Measurements from ENCODE around the gene DPM2.

The DPM2 gene, protein sequence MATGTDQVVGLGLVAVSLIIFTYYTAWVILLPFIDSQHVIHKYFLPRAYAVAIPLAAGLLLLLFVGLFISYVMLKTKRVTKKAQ

DNA sequence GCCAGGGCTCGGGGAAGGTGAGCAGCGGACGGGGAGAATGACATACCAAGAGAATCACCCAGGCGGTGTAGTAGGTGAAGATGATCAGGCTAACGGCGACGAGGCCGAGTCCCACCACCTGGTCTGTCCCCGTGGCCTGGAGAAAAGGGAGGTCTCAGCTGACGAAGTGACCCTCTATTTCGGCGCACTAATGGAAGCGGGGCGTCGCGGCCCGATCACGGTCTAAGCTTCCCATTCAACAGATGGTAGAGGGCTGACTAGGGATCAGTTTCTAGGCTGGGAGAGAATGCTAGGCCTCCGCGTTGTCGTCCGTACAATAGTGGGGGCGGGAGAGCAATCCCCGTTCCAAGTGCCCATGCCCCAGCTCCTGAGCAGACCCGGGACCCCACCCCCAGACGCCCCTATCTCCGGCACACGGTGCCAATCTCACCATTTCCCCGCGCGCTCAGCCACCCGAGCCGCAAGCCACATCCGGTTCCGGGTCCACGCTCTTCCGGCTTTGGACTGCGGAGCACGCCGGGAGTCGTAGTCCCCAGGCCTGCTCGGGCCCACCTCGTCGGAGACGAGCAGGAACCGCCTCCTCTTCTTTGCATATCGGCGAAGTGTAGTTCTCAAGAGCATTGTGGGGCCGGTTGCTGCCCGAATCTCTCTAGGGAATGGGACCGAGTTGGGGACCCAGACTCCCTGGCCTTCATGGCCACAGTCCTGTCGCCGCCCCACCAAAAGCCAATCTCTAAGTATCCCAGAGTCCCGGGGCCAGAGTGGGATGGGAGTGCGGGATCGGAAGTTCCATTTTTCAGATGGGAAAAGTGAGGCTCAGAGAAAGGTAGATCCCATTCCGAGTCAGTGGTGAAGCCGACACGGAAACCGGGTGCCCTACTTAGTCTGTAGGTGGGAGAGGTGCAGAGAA, at the start of gene DPM2:
Gene DPM2, minus strand, starts transcription at position 467 of the 910 bp plus-strand sequence. Its CDS starts 34 bp downstream, at position 433.
- H3K4me1 Mint-ChIP-seq (ENCODE audit: low read depth), result peaks cover 44% of the 10 kb centered on the region
- no peaks in the 10 kb centered on the region for H3K9me3 Mint-ChIP-seq
- peak within 1 kb of the TSS; percentile 92 for H3K4me3 Mint-ChIP-seq
- peak within 1 kb of the TSS; percentile 87 for H3K27ac Mint-ChIP-seq
- no peaks in the 10 kb centered on the region for H3K27me3 Mint-ChIP-seq
- peaks cover 16% of the 10 kb centered on the region for H3K36me3 Mint-ChIP-seq (ENCODE audit: low read depth)

DNA sequence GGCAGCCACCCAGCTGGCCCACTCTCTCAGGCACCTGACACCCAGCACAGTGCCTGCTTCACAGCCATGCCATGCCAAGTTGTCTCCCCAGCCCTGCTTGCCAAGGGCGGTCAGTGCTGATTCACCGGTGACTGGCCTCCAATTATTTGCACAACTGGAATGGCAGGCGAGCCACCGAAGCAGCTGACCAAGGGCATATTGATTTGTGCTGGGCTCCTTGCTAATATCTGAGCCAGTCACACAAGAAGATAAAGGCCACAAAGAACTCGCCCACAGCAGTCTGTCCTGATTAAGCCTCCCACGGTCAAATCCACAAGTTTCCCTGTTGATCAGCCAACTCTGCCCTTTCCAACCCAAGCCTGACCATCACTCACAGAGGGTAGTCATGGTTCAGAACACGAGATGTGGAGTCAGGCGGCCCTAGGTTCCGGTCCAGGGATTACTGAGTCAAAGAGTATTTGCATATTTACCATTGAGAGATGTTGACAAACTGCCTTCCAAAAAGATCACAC, 49.5 kb upstream of the DPM2 start:
- peak overlapping the region; percentile 1 for H3K27ac Mint-ChIP-seq
- no peaks in the 10 kb centered on the region for H3K36me3 Mint-ChIP-seq (ENCODE audit: low read depth)
- H3K27me3 Mint-ChIP-seq, result no peaks in the 10 kb centered on the region
- H3K4me3 Mint-ChIP-seq, result no peak overlapping the region
- no peaks in the 10 kb centered on the region for H3K9me3 Mint-ChIP-seq
- peaks cover 46% of the 10 kb centered on the region for H3K4me1 Mint-ChIP-seq (ENCODE audit: low read depth)

DNA sequence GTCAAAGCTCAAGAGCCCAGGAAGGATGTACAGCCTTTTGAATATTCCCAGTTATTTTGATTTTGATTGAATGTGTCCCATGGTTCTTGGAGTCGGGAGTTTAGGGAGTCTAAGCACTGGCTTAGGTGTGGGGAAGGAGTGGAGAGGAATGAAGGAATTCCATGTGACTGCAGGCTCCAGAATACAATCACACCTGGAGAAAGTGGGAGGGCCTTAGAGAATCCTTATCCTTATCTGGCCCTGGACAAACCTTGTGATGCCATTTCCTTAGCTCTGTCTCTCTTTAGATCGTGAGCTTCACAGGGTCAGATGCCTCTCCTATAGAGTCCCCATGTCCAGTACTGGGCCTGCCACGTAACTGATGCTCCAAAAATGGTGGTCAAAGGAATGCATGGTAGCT, 47.4 kb upstream of the DPM2 start:
- Mint-ChIP-seq H3K27me3 (no peaks in the 10 kb centered on the region), H3K4me3 (no peak overlapping the region), H3K4me1 (ENCODE audit: low read depth) (peaks cover 40% of the 10 kb centered on the region), H3K27ac (no peak overlapping the region), H3K36me3 (ENCODE audit: low read depth) (no peaks in the 10 kb centered on the region), H3K9me3 (no peaks in the 10 kb centered on the region)

DNA sequence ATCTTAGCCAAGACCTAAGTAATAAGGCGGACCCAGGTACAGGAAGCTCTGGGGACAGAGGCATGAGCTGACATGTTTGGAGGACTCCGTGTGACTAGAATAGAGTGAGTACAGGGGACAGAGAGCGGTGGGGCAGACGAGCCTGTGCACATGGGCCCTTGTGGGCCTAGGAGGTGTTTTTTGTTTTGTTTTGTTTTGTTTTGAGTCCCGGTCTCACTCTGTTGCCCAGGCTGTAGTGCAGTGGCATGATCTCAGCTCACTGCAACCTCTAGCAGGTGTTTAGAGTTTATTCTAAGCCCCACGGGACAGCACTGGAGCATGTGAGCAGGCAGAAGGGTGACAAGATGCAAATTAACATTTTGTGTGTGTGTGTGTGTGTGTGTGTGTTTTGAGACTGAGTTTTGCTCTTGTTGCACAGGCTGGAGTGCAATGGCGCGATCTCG, 46.2 kb upstream of the DPM2 start:
- Mint-ChIP-seq H3K27me3 (no peaks in the 10 kb centered on the region), H3K9me3 (no peaks in the 10 kb centered on the region), H3K36me3 (ENCODE audit: low read depth) (no peaks in the 10 kb centered on the region), H3K27ac (peak overlapping the region; percentile 86), H3K4me1 (ENCODE audit: low read depth) (peaks cover 44% of the 10 kb centered on the region), H3K4me3 (peak overlapping the region; percentile 2)

DNA sequence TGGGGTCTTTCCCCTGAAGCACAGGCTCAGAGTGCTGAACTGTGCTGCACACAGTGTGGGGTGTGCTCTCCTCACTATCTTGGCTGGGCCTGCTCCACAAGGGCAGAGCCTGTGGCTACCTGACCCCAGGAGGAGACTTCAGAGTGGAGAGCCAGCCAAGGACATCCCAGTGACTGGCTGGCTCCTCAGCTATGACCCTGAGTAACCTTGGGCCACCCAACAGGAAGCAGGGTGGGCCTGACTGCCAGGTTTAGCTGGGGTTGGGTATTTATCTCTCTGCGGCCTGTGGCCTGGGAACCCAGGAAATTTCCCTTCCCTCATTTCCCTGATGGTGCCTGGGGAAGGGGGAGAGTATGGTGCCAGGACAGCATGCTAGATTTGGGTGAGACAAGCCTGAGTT, 45.3 kb upstream of the DPM2 start:
- Mint-ChIP-seq H3K36me3 (ENCODE audit: low read depth) (no peaks in the 10 kb centered on the region), H3K27ac (peak overlapping the region; percentile 86), H3K4me1 (ENCODE audit: low read depth) (peaks cover 49% of the 10 kb centered on the region), H3K27me3 (no peaks in the 10 kb centered on the region), H3K9me3 (no peaks in the 10 kb centered on the region), H3K4me3 (peak overlapping the region; percentile 41)

DNA sequence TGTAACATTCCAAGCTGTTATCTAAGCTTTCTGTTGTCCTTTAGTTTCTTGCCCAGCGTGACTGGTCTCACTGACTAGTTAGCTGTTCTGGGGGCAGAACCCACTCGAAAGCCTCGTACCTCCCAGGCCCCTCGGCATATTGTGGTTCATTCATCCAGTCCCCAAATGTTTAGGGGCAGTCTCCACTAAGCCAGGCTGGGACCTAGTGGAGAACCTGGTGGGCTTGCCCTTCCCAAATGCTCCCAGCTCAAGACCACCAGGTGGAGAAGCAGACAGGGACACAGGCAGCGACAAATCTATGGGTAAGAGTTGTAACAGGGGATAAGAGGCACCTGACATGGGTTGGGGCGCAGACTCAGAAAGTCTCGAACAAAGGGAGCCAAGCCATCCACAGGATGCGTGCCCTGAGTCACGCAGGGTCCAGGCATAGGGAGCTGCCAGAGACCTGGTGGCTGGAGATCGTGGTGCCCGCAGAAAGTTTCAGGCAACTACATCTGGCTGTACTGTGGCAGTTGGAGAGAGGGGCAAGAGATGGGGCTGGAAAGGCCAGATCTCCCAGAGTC, 44.0 kb upstream of the DPM2 start:
- H3K9me3 Mint-ChIP-seq, result no peaks in the 10 kb centered on the region
- H3K27me3 Mint-ChIP-seq, result no peaks in the 10 kb centered on the region
- H3K4me1 Mint-ChIP-seq (ENCODE audit: low read depth), result peaks cover 56% of the 10 kb centered on the region
- H3K4me3 Mint-ChIP-seq, result peak overlapping the region; percentile 88
- no peaks in the 10 kb centered on the region for H3K36me3 Mint-ChIP-seq (ENCODE audit: low read depth)
- peak overlapping the region; percentile 96 for H3K27ac Mint-ChIP-seq

DNA sequence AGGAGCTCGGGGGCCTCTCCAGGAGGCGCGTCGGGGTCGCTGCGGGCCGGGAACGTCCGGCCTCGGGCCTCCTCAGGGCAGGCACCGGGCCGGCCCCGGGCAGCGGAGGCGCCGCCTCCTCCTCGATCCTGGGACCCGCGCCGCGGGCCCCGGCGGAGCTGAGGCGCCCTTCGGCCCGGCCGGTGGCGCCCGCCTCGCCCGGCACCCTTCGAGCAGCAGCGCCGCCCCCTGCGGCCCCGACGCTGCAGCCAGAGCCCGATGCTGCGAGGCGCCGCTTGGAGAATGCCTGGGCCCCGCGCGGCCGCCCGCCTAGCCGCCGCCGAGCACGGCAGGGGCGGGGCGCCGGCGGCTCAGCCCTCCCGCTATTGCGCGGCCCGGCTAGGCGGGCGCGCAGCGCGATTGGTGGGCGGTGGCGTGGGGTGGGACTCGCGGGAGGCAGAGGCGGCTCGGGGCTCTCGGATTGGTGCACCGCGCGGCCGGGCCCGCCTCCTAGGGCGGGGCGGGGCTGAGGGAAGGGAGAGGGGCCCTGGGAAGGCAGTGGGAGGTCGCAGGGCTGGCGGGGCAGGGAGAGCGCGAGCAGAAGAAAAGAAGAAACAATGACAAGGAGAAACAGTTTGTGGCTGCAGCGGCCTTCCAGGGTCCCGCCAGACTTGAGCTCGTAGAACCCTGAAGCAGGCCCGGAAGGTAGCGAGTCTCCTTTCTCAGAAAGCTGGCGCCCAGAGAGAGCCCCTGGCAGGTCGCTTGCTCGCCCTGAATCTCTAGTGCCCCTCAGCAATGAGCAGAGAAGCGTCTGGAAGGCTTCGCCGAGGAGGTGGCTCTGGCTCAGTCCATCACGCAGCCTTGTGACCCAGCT, 43.3 kb upstream of the DPM2 start, which contains the start of gene EEIG1:
Gene EEIG1, minus strand, starts transcription at position 284 of the 853 bp plus-strand sequence. CDS start 852 bp downstream, outside the sequence.
- Mint-ChIP-seq H3K27me3 (no peaks in the 10 kb centered on the region), H3K4me3 (peak within 1 kb of the TSS; percentile 93), H3K27ac (peak within 1 kb of the TSS; percentile 96), H3K36me3 (ENCODE audit: low read depth) (peaks cover 1% of the 10 kb centered on the region), H3K9me3 (no peaks in the 10 kb centered on the region), H3K4me1 (ENCODE audit: low read depth) (peaks cover 63% of the 10 kb centered on the region)

DNA sequence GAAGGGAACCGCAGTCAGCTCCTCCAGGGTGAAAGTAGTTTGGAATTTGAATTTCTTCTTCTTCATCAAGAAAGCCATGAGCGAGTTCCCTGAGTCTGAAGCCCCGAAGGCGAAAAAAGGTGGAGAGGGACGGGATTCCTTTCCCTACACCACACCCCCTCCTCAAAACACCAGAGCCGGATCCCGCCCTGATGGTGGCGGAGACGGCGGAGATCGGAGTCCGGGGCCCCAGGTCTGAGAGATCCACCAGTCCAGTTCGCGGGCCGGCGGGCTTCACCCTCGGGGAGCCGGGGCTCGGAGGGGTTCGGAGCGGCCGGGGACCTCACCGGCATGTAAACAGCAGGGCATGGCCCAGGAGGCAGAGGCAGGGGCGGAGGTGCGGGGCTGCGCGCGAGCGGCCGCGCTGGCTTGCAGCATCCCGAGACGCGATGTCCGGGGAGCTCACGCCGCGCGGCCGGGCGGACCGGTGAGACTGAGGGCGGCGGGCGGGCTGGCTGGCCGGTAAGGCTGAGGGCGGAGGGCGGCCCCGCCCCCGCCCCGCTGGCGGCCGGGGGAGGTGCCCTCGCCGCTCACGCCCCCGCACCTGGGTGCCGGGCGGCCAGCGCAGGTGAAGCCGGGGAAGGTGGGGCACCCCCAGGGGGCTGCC, 42.5 kb upstream of the DPM2 start:
- Mint-ChIP-seq H3K36me3 (ENCODE audit: low read depth) (peaks cover 6% of the 10 kb centered on the region), H3K4me1 (ENCODE audit: low read depth) (peaks cover 70% of the 10 kb centered on the region), H3K27ac (peak overlapping the region; percentile 87), H3K27me3 (no peaks in the 10 kb centered on the region), H3K4me3 (peak overlapping the region; percentile 93), H3K9me3 (no peaks in the 10 kb centered on the region)

DNA sequence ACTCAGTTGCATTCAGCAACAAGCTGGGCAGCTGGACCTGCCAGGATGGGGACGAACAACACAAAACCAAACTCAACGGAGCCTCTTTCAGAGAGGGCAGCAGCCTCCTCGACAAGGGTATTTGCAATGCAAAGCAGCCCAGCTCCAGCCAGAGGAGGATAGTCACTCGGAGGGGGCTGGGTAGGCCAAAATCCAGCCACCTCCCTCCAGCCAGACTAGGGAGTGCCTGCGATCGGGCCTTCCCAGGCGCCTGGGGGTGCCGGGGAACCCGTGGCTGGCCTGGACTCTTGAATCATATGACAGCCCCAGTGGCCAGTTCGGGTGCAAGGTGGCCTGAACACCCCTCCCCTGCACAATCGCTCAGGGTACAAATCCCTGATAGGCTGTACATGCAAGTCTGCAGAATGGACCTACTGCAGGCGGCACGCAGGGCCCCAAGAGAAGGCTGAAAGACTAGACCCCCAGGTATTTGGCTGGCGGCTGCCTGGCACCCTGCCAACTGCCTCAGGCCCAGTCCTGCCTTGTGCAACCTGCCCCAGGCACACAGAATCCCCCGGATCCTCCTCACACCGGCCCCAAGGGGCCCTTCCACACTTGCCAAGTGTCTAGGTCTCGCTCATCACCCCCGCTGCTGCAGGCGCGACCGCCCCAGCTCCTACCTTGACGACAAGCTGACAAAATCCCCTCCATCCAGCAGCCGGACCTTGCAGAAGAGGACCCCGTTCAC, 41.8 kb upstream of the DPM2 start:
- Mint-ChIP-seq H3K36me3 (ENCODE audit: low read depth) (peaks cover 6% of the 10 kb centered on the region), H3K4me1 (ENCODE audit: low read depth) (peaks cover 73% of the 10 kb centered on the region), H3K27ac (peak overlapping the region; percentile 87), H3K9me3 (no peaks in the 10 kb centered on the region), H3K27me3 (no peaks in the 10 kb centered on the region), H3K4me3 (peak overlapping the region; percentile 93)

DNA sequence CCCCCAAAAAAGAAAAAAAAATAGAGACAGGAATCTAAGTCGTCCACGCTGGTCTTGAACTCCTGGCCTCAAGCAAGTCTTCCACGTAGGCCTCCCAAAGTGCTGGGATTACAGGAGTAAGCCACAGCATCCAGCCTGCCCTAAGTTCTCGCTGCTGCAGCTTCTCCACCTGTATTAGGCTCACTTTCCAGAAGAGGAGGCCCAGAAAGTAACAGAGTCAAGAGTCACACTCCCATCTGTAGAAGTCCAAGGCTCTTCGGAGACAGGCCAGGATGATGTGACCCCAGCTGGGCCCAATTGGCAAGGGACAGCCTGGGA, 41.3 kb upstream of the DPM2 start:
- peak overlapping the region; percentile 82 for H3K27ac Mint-ChIP-seq
- H3K27me3 Mint-ChIP-seq, result no peaks in the 10 kb centered on the region
- peaks cover 77% of the 10 kb centered on the region for H3K4me1 Mint-ChIP-seq (ENCODE audit: low read depth)
- peak overlapping the region; percentile 93 for H3K4me3 Mint-ChIP-seq
- peaks cover 6% of the 10 kb centered on the region for H3K36me3 Mint-ChIP-seq (ENCODE audit: low read depth)
- no peaks in the 10 kb centered on the region for H3K9me3 Mint-ChIP-seq

DNA sequence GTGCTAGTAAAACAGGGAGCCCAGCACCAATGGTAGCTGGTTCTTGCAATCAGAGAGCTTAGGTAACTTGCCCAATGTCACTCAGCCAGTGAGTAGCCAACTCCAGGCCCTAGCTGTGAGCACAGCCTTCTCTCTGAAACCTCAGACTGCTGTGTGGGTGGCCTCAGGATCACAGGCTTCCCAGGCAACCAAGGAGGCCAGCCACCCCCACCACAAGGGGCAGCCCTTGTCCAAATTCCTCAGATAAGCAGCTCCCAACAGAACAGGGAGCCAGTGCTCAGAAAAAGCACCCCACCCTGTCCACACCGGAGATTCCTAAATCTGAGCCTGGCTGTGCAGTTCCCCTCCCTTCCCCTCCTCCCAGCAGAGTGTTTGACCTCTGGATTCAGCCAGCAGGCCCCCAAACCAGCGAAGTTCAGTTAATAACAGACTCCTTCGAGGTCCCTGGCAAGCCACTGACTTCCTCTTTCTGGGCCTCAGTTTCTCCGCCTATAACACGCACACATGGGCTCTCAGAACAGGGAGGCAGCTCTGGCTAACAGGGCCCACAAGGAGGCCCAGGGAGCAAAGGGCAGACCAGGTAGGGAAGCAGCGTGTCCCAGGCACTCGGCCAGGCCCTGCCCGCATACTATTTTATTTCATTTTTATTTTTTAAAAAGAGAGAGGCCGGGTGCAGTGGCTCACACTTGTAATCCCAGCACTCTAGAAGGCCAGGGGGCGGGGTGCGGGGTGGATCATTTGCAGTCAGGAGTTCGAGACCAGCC, 40.4 kb upstream of the DPM2 start:
- H3K27me3 Mint-ChIP-seq, result no peaks in the 10 kb centered on the region
- peaks cover 6% of the 10 kb centered on the region for H3K36me3 Mint-ChIP-seq (ENCODE audit: low read depth)
- peak overlapping the region; percentile 95 for H3K27ac Mint-ChIP-seq
- no peaks in the 10 kb centered on the region for H3K9me3 Mint-ChIP-seq
- peak overlapping the region; percentile 93 for H3K4me3 Mint-ChIP-seq
- peaks cover 77% of the 10 kb centered on the region for H3K4me1 Mint-ChIP-seq (ENCODE audit: low read depth)

DNA sequence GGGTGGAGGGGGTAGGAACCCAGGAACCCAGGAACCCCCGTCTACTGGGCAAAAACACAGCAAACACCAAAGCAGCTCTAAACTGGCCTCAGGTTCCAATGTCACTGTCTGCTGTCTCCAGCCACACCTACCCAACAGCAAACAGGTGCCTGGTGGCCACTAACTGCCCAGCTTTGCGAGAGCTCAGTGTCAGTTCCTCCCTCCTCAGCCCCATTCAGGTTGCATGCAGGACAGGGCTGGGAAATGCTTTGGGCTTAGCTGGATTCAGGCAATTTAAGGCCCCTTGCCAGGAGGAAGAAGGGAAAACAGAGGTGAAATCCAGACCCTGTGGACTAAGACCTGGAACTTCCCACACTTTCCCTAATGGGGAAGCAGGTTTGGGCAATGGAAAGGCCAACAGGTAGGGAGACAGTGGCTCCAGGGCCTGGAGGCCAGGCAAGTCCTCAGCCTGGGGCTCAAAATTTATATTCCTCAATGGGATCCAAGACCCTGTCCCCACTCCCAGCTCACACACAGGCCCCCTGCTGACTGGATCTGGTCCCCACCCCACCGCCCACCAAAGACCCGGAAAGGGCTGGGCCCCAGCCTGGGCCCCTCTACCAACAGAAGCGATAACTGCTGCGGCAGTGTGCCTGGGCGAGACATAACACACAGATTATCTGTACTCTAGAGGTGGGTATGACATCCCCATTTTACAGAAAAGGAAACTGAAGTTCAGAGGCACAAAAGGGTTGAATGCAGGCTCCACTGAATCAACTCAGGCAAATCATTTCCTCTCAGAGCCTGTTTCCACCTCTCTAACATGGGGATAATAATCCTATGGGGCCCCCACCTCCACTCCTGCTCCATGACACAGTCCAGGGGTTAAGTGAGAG, 39.6 kb upstream of the DPM2 start:
- Mint-ChIP-seq H3K4me1 (ENCODE audit: low read depth) (peaks cover 77% of the 10 kb centered on the region), H3K27ac (peak overlapping the region; percentile 95), H3K9me3 (no peaks in the 10 kb centered on the region), H3K36me3 (ENCODE audit: low read depth) (peaks cover 6% of the 10 kb centered on the region), H3K27me3 (no peaks in the 10 kb centered on the region), H3K4me3 (peak overlapping the region; percentile 93)
